NCI-H2196 treated with DMSO at 0.1 percent for 48 hours (cell line): ENCODE data around the gene CD2.
"Not testable (repeated sequence)": the region's sequence is repeated elsewhere in the genome, so short reads cannot be mapped to it uniquely, and the experiment has no call there.

Experiments used
- DNase-seq: peaks from one replicate; lab custom pipeline; 2025; ENCODE audit not compliant: unreplicated experiment; lab: John Stamatoyannopoulos, UW

CD2 gene

GRCh38 chr1:116756092-116756491, 1.9 kb downstream of the CD2 start:
- DNase-seq: not testable (repeated sequence)

- DNase-seq: not testable (repeated sequence)
Observed at GRCh38 chr1:116758456-116758815, 4.2 kb downstream of the CD2 start.

- DNase-seq: no peak
Observed at GRCh38 chr1:116759636-116760035, 5.4 kb downstream of the CD2 start.

GRCh38 chr1:116760487-116760886, 6.3 kb downstream of the CD2 start:
- DNase-seq: no peak

GRCh38 chr1:116760996-116761665, 6.9 kb downstream of the CD2 start:
- DNase-seq: no peak

- no peak for DNase-seq
Observed at GRCh38 chr1:116762281-116762680, 8.1 kb downstream of the CD2 start.

- DNase-seq: no peak
Observed at GRCh38 chr1:116762781-116763115, 8.5 kb downstream of the CD2 start.

- no peak for DNase-seq
Observed at GRCh38 chr1:116763116-116763786, 9.0 kb downstream of the CD2 start.

- no peak for DNase-seq
Observed at GRCh38 chr1:116763787-116764465, 9.7 kb downstream of the CD2 start.

GRCh38 chr1:116764466-116764898, 10.3 kb downstream of the CD2 start:
- DNase-seq: no peak

- DNase-seq: no peak
Observed at GRCh38 chr1:116764906-116765862, 11.0 kb downstream of the CD2 start.

GRCh38 chr1:116765962-116766361, 11.7 kb downstream of the CD2 start:
- no peak for DNase-seq

- no peak for DNase-seq
Observed at GRCh38 chr1:116766616-116767469, 12.6 kb downstream of the CD2 start.

- DNase-seq: no peak
Observed at GRCh38 chr1:116767782-116768382, 13.7 kb downstream of the CD2 start.

GRCh38 chr1:116768416-116769103, 14.3 kb downstream of the CD2 start:
- DNase-seq: no peak

GRCh38 chr1:116769104-116769452, 14.8 kb downstream of the CD2 start:
- DNase-seq: no peak

- no peak for DNase-seq
Observed at GRCh38 chr1:116769561-116769977, 15.3 kb downstream of the CD2 start.

GRCh38 chr1:116769994-116770393, 15.8 kb downstream of the CD2 start:
- no peak for DNase-seq

- no peak for DNase-seq
Observed at GRCh38 chr1:116770625-116771024, 16.4 kb downstream of the CD2 start.
